ENCODE data around the gene CARD9.
"Not testable (repeated sequence)": the region's sequence is repeated elsewhere in the genome, so short reads cannot be mapped to it uniquely, and the experiment has no call there.

The CARD9 gene

GRCh38 chr9:136331556-136332481 lies 41.6 kb downstream of the CARD9 start:
- no peak for DNase-seq

DNA sequence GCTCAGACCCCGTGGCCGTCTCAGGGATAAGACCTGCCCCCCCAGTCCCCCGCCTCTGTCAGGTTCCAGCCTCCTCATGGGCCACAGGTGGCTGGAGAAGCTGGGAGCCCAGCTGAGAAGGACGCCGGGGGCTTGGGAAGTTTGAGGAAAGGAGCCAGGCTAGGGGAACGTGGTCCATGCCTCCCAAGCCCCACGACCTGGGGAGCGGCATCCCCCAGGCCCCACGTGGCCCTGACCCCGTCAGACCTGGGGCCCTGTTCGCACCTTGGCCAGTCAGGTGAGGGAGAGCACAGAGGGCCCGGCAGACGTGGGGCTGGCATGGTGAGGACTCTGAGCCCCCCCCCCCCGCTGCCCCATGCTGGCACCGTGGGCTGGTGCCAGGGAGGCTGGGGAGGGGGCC lies 42.4 kb downstream of the CARD9 start:
- DNase-seq = no peak

- no peak for DNase-seq
These were observed 43.0 kb downstream of the CARD9 start for GRCh38 chr9:136330406-136330990.

DNA sequence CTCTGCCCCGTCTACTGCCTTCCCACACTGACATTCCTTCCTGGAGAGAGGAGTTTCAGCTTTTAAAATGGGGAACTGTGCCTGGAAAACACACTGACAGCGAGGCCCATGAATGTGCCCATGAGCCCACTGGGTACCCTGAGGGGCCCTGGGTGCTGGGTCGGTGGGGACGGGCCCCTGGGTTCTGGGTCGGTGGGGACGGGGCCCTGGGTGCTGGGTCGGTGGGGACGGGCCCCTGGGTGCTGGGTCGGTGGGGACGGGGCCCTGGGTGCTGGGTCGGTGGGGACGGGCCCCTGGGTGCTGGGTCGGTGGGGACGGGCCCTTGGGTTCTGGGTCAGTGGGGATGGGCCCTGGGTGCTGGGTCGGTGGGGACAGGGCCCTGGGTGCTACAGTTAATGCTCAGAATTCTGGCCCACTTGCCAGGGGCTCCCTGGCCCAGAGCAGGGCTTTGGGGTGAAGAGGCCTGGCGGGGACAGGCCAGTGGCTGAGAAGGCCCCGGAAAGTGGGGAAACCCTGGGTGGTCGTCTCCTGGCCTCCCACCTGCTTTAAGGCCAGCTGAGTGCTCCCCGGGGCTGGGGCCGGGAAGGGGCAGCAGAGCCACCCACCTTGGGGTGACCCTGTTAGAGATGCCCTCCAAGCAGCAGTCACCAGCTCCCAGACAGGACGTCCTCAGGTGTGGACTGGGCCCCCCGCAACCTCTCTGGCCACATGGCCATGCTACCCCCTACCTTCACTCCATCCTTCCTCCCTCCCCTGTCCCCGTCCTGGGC lies 43.6 kb downstream of the CARD9 start:
- DNase-seq = no peak

DNA sequence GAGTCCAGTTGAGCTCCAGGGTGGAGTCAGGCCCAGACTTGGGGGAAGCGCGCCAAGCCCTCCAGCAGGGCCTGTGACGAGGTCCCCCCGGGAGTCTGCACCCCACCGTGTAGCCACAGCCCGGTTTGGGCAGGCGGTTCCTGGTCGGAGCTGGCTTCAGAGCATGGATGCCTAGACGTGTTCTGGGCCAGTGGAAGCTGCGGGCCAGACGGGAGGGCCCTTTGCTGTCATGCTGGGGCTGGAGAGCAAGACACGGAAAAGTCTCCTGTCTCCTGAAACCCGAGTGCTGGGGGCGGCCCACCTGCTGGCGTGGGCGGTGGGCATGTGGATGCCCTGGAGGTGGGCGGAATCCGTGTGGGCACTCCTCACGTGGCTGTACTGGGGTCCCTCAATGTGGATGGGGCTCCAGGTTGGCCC lies 44.2 kb downstream of the CARD9 start:
- no peak for DNase-seq

DNA sequence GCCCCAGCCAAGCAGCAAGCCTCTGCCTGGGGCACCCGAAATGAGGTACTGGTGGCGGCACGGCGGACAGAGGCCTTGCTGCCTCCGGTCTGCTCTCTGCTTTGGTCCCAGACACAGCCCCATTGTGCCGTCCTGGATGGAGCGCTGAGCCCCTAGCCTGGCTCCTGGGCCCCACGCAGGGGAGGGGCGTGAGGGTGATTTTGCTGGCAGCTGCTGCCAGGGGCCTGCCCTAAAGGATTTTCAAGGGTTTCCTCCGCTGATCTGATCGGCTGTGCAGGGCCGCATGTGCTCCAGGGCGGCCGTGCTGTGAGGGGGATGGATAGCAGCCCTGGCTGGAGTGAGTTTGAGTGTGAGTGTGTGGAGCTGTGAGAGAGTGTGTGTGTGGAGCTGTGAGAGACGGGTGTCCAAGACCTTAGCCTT lies 44.8 kb downstream of the CARD9 start:
- peak; percentile 36 for DNase-seq

DNA sequence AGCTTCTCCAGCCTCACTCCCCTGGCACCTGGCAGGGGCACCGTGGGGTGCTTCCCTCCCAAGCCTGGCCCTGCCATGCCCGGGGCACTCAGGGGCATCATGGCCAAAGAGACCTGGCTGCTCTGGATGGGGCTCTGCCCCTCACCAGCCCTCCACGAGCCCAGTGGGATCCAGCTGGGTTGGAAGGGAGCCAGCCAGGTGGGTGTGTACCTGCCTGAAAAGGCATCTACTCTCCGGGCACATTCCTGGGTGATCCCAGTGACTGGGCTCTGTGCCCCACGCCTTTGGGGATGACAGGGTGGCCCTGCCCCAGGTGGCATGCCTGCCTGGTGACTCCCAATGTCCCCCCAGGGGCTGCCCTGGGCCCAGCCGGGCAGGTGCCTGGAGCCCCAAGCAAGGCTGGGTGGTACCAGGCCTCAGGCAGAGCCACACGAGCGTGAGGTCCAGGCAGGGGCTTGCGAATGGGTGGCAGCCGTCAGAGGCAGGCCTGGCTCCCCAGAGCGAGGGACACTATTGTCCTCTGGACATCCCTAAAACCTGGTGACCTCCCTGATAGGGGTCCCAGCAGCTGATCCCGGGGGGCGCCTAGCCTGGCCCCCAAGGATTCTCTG lies 45.4 kb downstream of the CARD9 start:
- peak; percentile 44 for DNase-seq

- DNase-seq = peak; percentile 39
These were observed 46.0 kb downstream of the CARD9 start, which contains the start of gene GPSM1 for GRCh38 chr9:136327304-136327974. TSS of gene GPSM1 (plus strand) at chr9:136327539. CDS start at chr9:136327696, 157 bp downstream.

DNA sequence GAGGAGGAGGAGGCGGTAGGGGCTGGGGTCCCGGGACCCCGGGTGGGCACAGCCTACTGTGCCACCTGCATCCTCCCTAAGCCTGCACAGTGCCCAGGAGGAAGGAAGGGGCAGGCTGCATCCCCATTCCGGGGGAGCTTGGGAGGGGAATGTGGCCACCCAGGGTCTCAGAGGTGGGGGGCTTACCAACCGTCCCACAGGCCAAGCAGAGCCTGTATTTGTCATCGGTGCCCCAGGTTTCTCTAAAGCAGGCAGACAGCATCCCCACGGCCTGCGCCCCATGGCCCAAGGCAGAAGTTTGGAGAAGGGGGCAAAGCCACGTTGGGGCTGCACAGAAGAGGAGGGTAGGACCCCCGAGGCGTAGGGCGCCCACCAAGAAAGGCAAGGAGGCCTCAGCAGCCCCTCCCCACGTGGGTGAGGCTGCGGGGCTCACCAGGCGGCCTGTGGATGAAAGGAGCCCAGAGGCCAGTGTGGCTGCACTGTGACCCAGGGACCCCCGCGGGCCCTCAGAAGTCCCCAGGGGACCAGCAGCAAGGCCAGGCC lies 46.6 kb downstream of the CARD9 start:
- DNase-seq = no peak

GRCh38 chr9:136326061-136326760 lies 47.3 kb downstream of the CARD9 start:
- DNase-seq = peak; percentile 84

DNA sequence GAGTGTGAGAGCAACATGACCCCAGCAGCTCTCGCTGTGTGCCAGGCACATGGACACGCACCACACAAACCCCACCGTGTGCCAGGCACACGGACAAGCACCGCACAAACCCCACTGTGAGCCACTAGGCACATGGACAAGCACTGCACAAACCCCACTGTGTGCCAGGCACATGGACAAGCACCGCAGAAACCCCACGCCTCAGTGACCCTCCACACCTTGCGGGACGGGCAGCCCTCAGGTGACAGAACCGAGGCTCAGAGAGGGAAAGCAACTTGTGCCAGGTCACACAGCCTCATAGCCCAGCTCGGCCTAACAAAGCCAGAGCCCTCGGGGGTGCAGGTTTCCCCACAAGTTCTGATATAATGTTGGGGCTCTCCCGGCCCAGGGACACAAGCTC lies 48.1 kb downstream of the CARD9 start:
- DNase-seq = no peak

- peak; percentile 16 for DNase-seq
These were observed 48.8 kb downstream of the CARD9 start for GRCh38 chr9:136324501-136325300.

DNA sequence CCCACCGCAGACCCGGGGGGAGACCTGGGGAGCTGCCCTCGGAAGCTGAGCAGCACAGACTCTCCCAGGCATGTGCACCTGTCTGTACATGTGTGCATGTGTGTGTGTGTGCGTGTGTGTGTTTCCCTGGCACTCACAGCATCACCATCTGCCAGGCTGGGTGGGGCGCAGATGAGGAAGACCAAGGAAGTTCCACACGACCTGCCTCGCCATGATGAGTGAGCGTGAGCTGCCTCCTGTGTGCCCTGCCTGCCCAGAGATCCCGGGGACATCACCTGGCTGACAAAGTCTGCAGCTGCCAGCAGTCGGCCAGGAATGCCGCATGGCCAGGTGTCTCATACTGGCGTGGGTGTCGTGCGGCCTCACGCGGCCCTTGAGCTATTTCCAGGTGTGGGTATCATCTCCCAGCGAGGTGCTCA lies 50.1 kb downstream of the CARD9 start:
- DNase-seq = peak; percentile 94

DNA sequence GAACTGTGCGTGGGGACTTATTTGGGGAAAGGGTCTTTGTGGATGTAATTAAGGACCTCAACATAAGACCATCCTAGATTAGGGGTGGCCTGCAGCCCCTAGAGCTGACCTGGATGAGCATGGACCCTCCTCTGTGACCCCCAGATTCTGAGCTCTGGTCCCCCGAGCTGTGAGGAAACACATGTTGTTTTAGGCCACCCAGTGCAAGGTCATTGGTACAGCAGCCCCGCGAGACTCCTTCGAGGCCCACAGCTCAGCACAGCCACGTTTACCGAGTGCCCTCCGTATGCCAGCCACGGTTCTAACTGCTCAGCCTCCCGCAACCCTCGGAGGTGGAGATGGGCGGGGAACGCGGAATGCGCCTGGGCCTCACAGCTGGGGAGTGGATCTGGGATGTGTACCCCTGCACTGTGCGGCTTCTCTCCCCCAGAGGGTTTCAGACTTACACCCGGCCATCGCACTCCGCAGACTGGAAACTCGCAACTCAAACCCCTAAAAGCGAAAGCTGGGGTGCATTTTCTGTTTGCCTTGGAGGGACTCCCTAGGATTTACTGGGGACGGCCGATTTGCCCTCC lies 50.6 kb downstream of the CARD9 start:
- DNase-seq = peak; percentile 68

- DNase-seq = no peak
These were observed 51.9 kb downstream of the CARD9 start for GRCh38 chr9:136321561-136321960.

DNA sequence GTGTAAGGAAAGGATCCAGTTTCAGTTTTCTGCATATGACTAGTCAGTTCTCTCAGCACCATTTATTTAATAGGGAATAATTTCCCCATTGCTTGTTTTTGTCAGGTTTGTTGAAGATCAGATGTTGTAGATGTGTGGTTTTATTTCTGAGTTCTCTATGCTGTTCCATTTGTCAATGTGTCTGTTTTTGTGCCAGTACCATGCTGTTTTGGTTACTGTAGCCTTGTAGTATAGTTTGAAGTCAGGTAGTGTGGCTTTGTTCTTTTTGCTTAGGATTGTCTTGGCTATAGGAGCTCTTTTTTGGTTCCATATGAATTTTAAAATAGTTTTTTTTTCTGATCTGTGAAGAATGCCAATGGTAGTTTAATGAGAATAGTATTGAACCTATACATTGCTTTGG lies 52.5 kb downstream of the CARD9 start:
- not testable (repeated sequence) for DNase-seq

- not testable (repeated sequence) for DNase-seq
These were observed 53.5 kb downstream of the CARD9 start for GRCh38 chr9:136319955-136320354.

DNA sequence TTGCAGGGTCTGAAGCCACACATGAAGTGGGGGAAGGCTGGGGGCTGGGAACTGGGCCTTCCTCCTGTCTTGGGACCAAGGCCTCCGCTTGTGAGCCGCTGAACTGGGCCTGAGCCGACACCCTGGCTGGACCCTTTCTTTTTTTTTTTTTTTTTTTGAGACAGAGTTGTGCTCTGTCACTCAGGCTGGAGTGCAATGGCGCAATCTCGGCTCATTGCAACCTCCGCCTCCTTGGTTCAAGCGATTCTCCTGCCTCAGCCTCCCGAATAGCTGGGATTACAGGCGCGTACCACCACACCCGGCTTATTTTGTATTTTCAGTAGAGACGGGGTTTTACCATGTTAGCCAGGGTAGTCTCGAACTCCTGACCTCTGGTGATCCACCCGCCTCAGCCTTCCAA lies 54.2 kb downstream of the CARD9 start:
- DNase-seq = not testable (repeated sequence)

DNA sequence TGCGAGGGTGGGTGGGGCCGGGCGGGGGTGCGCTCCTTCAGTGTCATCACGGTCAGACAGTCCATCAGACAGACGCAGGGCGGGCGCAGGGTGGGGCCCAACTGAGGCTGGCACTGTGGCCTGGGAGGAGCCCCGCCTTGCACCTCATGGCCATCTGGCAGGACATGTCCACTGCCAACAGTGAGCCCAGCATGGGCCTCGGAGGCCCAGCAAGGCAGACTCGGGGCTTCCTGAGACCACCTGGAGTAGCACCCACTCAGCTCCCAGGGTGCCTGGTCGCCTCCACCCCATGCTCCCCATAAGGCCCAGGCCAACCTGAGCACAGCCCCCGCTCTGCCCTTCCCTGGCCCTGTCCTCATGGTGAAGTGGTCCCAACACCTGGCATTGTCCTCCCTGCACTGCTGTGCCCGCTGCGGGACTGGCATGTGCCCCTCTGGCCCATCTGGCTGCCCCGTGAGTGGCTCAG lies 54.7 kb downstream of the CARD9 start:
- DNase-seq = no peak
